NCI-H82 (cell line): Measurements from ENCODE around the gene CLEC4M.
"Not testable (repeated sequence)": the region's sequence is repeated elsewhere in the genome, so short reads cannot be mapped to it uniquely, and the experiment has no call there.

ENCODE experiments used
- DNase-seq: peaks from one replicate; lab custom pipeline; 2025; lab: John Stamatoyannopoulos, UW

The CLEC4M gene

GRCh38 chr19:7815325-7815724, 52.3 kb downstream of the CLEC4M start:
- DNase-seq: no peak

- not testable (repeated sequence) for DNase-seq
These were observed 53.0 kb downstream of the CLEC4M start for GRCh38 chr19:7816040-7816439.

GRCh38 chr19:7817801-7818200, 54.8 kb downstream of the CLEC4M start:
- no peak for DNase-seq

- no peak for DNase-seq
These were observed 55.8 kb downstream of the CLEC4M start for GRCh38 chr19:7818806-7819205.
